AG10803 (cell line): ENCODE results near the gene HUWE1.
"Not testable (repeated sequence)": the region's sequence is repeated elsewhere in the genome, so short reads cannot be mapped to it uniquely, and the experiment has no call there.

Experiments
- DNase-seq: peaks from one replicate; pipeline ENCODE4 v3.0.0; 2010; ENCODE audit warnings: low read depth
- H3K4me3 ChIP-seq: 2 replicates; pipeline ENCODE4 v1.5.1; 2011; ENCODE audit warnings: mild to moderate bottlenecking, low read length, control low read depth
- TF ChIP-seq, protein P1 (sequence below): conservative IDR thresholded peaks from 2 replicates; pipeline ENCODE4 v1.5.1; 2011; ENCODE audit warnings: mild to moderate bottlenecking, low read length, control low read depth, inconsistent platforms

Gene HUWE1

DNA sequence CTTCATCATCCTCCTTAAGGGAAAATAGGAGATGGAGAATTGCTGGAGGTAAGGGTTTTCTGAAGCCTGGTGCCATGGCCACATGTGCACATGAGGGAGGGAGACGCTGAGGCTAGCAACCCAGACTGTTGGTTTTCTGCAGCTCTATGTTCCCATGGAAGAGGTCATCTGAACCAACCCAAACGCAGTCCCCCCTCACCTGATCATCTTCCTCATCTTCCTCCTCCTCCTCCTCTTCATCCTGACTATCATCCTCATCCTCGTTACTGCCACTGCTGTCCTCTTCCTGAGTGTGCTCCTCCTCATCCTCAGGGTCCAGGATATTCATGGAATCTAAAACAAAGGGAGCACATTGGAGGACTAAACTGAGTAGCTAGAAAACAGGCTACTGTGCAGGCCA lies 124.6 kb downstream of the HUWE1 start:
- no peak overlapping the region for H3K4me3 ChIP-seq

DNA sequence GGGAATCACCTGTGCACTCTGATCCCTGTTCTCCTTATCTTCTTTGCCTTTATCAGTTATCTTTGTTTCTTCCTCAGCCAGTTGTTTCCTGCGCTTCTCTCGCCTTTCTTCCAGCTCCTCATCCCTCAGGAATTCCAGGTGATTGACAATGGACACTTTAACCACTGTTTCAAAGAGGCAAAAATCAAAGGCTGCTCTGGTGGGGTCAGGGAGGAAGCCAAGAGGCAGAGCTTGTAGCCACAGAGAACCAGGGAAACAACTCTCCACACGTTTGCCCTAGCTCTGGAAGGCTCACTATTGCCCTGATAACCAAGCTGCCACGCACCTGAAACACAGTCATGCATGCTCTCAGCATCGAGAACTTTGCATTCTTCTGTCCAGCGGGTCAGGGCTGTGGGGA lies 127.9 kb downstream of the HUWE1 start:
- no peak for DNase-seq
- H3K4me3 ChIP-seq: no peak overlapping the region
- TF ChIP-seq, protein P1, sequence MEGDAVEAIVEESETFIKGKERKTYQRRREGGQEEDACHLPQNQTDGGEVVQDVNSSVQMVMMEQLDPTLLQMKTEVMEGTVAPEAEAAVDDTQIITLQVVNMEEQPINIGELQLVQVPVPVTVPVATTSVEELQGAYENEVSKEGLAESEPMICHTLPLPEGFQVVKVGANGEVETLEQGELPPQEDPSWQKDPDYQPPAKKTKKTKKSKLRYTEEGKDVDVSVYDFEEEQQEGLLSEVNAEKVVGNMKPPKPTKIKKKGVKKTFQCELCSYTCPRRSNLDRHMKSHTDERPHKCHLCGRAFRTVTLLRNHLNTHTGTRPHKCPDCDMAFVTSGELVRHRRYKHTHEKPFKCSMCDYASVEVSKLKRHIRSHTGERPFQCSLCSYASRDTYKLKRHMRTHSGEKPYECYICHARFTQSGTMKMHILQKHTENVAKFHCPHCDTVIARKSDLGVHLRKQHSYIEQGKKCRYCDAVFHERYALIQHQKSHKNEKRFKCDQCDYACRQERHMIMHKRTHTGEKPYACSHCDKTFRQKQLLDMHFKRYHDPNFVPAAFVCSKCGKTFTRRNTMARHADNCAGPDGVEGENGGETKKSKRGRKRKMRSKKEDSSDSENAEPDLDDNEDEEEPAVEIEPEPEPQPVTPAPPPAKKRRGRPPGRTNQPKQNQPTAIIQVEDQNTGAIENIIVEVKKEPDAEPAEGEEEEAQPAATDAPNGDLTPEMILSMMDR: no peak

More for the DNA sequence above, 124.6 kb downstream of the HUWE1 start:
- DNase-seq: no peak
- TF ChIP-seq, protein P1: no peak

DNA sequence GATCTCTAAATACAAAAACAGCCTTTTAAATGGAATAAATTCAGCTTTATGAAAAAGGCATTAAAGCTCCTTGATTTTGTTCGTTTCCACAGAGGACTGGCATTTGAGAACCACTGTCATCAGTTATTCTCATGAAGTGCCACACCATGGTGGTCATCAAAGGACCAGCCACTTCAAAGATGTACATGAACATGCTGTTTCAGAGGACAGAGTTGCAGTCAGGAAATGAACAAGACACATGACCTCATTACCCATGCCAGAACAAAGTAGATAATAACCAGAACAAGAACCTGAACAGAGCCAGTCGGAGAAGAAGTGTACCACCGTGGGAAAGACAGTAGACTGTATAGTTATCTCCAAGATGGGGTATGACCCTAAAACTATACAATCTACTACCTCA lies 129.7 kb downstream of the HUWE1 start:
- no peak for DNase-seq
- TF ChIP-seq, protein P1: no peak
- H3K4me3 ChIP-seq: no peak overlapping the region

DNA sequence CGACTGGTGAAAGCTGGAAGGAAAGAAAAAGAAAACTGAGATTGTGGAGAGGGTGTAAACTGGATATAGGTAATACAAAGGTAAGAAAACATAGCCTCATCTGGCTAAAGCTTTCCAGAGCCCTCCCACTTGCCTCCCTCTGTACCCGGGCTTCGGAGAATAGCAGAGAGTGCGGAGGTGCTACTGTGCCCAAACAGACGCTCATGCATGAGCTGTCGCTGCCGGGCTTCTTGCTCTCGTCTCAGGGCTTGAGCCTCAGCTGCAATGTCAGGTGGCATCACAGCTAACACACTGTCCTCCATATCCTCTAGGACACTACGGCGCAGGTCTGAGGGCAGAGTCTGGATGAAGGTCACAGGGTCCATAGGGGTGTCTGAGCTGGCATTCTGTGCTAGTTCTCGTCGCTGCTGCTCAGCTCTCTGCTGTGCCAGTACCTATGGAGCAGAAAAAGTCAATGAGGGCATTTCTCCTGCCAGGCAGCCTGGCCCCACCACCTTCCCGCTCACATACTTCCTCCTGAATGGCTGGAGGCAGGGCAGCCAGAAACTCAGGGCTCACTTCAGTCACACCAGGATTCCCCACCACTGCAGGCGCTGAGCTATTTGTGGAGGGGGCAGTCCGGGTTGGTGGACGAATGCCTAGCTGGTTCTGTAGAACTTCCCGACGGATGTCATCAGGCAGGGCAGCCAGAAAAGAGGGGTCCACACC lies 135.6 kb downstream of the HUWE1 start:
- no peak for DNase-seq
- TF ChIP-seq, protein P1: no peak
- H3K4me3 ChIP-seq: no peak overlapping the region

DNA sequence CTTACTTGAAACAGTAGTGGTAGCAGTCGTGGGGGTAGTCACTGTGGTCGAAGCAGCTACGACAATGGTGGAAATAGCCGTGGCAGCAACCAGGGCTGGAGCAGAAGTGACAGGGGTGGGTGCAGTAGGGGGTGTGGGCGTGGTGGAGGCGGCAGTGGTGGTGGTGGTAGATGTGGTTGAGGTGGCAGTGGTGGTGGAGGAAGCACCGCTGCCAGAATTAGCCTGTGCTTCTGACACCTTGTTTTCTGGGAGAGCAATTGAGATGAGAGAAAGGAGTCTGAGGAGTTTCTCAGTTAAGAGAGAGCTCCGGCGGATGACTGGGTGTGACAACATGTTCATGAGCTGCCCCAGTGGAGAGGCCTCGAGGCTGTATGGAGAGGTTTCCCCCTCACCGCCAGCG lies 138.9 kb downstream of the HUWE1 start:
- TF ChIP-seq, protein P1: no peak
- DNase-seq: no peak
- no peak overlapping the region for H3K4me3 ChIP-seq

DNA sequence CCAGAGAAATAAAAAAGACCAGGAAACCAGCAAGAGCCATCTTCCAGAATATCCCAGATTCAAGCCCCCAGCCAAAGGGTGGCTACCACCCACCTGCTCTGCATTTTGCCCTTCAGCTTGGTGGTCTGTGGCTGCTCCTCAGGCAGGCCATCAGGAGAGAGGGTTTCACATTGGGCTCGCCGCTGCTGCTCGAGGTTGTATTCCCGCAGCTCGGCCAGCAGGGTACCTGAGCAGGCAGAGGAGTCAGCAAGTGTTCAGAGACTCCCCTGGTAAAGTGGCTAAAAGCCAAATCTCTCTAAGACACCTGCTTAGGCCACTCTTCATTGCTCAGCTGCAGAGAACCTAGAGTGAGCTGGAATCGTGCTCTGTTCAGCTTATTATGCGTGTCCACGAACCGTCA lies 141.6 kb downstream of the HUWE1 start:
- TF ChIP-seq, protein P1: no peak
- DNase-seq: no peak
- no peak overlapping the region for H3K4me3 ChIP-seq

DNA sequence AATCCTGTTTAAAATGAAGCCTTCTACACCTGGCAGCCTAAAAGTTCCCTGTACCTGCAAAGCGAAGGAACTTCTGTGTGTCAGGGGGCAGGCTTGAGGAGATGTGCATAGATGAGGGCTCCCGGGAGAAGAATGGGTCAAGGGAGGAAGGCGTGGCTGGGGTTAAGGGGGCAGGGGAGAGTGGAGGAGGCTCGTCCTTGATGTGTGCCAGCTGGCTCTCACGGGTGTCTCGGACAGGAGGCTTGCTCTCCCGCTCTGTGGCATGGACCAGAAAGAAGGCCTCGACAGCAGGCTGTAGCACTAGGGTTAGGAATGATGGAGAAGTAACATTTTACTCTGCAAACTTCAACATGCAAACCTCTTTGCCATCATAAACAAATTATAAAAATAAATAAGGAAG lies 147.7 kb downstream of the HUWE1 start:
- DNase-seq: no peak

DNA sequence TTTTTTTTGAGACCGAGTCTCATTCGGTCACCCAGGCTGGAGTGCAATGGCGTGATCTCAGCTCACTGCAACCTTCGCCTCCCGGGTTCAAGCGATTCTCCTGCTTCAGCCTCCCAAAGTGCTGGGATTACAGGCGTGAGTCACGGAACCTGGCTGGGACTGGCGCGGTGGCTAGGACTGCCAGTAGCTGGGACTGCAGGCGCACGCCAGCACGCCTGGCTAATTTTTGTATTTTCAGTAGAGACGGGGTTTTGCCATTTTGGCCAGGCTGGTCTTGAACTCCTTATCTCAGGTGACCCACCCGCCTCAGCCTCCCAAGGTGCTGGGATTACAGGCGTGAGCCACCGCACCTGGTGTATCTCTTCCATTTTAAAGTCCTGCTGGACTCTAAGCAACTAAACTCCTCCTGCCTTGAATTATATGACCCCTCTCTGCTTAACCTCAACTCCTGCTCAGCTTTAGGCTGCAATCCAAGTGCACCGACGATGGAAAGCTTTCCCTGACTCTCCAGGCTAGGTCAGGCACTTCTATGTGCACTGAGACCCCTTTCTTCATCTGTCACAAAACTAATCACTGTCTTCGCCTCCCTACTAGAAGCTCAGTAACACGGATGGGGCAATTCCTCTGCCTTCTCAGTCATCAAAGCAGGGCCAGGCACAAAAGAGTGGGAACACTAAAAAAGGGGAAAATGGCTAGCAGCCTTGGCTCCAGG lies 155.1 kb downstream of the HUWE1 start:
- not testable (repeated sequence) for DNase-seq, H3K4me3 ChIP-seq

More for the DNA sequence above, 147.7 kb downstream of the HUWE1 start:
- TF ChIP-seq, protein P1: no peak
- H3K4me3 ChIP-seq: no peak overlapping the region
